HFFc6 (cell line): ENCODE results near the gene ATP13A1. TPM values are rescaled to one million over a fixed set of nuclear protein-coding genes. Genes with fewer than 3 reads are reported as not detected.
"Not testable (repeated sequence)": the region's sequence is repeated elsewhere in the genome, so short reads cannot be mapped to it uniquely, and the experiment has no call there.

ENCODE experiments used
- DNase-seq: peaks from one replicate; pipeline ENCODE4 v3.0.0-alpha.2; 2018
- H3K27ac Mint-ChIP-seq: 2 replicates; pipeline ENCODE4 v1.8.0; 2020; ENCODE audit warnings: mild to moderate bottlenecking, mixed read lengths
- H3K27me3 Mint-ChIP-seq: 2 replicates; pipeline ENCODE4 v1.8.0; 2021; ENCODE audit warnings: mild to moderate bottlenecking, moderate library complexity, mixed read lengths; ENCODE audit not compliant: insufficient read depth
- H3K36me3 Mint-ChIP-seq: 2 replicates; pipeline ENCODE4 v1.8.0; 2021; ENCODE audit warnings: low read depth, mixed read lengths
- H3K4me1 Mint-ChIP-seq: 2 replicates; pipeline ENCODE4 v1.8.0; 2020; ENCODE audit warnings: low read depth, mixed read lengths
- H3K4me3 Mint-ChIP-seq: 2 replicates; pipeline ENCODE4 v1.8.0; 2020; ENCODE audit warnings: mild to moderate bottlenecking, moderate library complexity, mixed read lengths
- H3K9me3 Mint-ChIP-seq: 2 replicates; pipeline ENCODE4 v1.8.0; 2020; ENCODE audit warnings: mild to moderate bottlenecking, mixed read lengths
- long read RNA-seq: library from polyadenylated mRNA; unstranded; transcript quantifications from one replicate; pipeline ENCODE4 v2.0.0, GENCODE V29; 2019
- total RNA-seq, 6 experiments: library from RNA; stranded (reverse); fragmentation: NEBNext Ultra II Directional; extraction: Animal tissue kit (Norgen Biotek cat#: 25700); gene quantifications; 2 replicates in 1 of 6; 3 replicates in 5 of 6; pipeline ENCODE4 v1.2.3, GENCODE V29; 2021
- TF ChIP-seq, protein P1 (sequence below): fragments of 200-600 bp; sonication (generic); IDR thresholded peaks from 2 replicates; pipeline ENCODE4 v1.5.0; 2021; ENCODE audit warnings: antibody characterized with exemption, mild to moderate bottlenecking

ATP13A1 gene
- 10 to 100 TPM; 56.5 to 76.3 (median 61.3) TPM for total RNA-seq
- long read RNA-seq, transcript ATP13A1-202 (26 exons, 3,861 nt), result major isoform, 27 of 50 reads
- long read RNA-seq, partial matches to known transcripts, result 14 of 50 reads
- long read RNA-seq, other reads (novel, unspliced or antisense), result 9 of 50 reads

DNA sequence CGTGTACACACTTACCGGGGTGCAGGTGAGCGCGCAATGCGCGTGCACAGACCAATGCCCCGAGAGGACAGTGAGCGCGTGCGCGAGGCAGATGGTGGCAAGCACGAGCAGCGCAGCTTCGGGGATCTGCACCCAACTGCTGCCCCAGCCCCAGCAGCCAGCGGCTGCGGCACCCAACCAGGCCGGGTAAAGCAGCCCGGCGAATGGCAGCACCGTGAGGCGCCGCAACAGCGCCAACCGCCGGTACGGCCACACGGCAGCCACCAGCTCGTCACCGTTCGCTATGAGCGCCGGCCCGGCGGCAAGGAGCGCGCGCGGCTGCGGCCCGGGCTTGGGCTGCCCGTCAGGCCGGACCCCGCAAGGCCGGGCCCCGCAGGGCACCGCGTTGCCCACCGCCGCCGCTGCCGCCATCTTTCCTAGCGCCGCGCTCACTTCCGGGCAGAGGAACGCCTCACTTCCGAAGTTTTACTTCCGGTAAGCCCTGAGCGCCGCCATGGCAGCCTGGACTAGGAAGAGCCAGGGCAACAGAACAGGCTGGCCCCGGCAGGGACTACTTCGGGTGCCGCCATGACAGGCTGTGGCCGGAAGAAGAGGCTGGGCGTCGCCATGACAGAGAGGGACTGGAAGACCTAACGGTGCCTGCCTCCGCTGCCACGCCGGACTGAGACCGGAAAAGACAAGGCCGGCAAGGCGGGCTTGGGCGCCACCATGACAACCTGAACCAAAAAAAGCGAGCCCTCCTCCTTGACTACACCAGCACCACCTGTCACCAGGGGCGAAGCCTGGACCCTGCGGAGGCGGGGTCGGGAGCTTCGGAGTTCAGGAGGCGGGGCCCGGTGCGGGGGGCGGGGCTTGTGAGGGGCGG lies at the start of gene ATP13A1:
ATP13A1 (minus strand) TSS at position 421 of the 865 bp plus-strand sequence; CDS start at position 411, 10 bp downstream.
- Mint-ChIP-seq H3K9me3 (0 out of 2 replicates have a peak, but pooled peaks cover 3% of the 10 kb centered on the region), H3K27ac (peak within 1 kb of the TSS; percentile 99), H3K4me1 (peaks cover 26% of the 10 kb centered on the region), H3K27me3 (no peaks in the 10 kb centered on the region; the same call in 1 of the 2 replicates), H3K4me3 (peak within 1 kb of the TSS; percentile 94), H3K36me3 (peaks cover 20% of the 10 kb centered on the region)
- peak; percentile 96 for DNase-seq
- TF ChIP-seq, protein P1, sequence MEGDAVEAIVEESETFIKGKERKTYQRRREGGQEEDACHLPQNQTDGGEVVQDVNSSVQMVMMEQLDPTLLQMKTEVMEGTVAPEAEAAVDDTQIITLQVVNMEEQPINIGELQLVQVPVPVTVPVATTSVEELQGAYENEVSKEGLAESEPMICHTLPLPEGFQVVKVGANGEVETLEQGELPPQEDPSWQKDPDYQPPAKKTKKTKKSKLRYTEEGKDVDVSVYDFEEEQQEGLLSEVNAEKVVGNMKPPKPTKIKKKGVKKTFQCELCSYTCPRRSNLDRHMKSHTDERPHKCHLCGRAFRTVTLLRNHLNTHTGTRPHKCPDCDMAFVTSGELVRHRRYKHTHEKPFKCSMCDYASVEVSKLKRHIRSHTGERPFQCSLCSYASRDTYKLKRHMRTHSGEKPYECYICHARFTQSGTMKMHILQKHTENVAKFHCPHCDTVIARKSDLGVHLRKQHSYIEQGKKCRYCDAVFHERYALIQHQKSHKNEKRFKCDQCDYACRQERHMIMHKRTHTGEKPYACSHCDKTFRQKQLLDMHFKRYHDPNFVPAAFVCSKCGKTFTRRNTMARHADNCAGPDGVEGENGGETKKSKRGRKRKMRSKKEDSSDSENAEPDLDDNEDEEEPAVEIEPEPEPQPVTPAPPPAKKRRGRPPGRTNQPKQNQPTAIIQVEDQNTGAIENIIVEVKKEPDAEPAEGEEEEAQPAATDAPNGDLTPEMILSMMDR, result peak; percentile 58

DNA sequence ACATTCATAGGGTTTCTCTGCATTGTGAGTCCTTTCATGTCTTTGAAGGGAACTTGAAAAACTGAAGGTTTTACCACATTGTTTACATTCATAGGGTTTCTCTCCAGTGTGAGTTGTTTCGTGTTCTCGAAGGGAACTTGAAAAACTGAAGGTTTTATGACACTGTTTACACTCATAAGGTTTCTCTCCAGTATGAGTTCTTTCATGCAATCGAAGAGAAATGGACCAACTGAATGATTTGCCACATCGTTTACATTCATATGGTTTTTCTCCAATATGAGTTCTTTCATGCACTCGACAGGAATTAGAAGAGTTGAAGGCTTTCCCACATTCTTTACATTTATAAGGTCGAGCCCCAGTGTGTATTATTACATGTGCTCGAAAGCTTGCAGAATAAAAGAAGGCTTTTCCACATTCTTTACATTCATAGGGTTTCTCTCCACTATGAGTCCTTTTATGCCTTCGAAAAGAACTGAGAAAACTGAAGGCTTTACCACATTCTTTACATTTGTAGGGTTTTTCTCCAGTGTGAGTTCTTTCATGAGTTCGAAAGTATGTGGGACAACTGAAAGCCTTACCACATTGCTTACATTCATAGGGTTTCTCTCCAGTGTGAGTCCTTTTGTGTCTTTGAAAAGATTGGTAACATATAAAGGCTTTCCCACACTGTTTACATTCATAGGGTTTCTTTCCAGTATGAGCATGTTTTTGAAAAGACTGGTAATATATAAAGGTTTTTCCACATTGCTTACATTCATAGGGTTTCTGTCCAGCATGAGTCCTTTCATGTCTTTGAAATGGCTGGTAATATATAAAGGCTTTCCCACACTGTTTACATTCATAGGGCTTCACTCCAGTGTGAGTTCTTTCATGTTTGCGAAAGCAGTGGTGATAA lies 48.7 kb upstream of the ATP13A1 start:
- TF ChIP-seq, protein P1, result no peak
- Mint-ChIP-seq H3K9me3 (peaks cover 100% of the 10 kb centered on the region), H3K36me3 (peaks cover 94% of the 10 kb centered on the region), H3K4me1 (no peaks in the 10 kb centered on the region), H3K4me3 (no peak overlapping the region), H3K27ac (no peak overlapping the region), H3K27me3 (no peaks in the 10 kb centered on the region)
- no peak for DNase-seq

DNA sequence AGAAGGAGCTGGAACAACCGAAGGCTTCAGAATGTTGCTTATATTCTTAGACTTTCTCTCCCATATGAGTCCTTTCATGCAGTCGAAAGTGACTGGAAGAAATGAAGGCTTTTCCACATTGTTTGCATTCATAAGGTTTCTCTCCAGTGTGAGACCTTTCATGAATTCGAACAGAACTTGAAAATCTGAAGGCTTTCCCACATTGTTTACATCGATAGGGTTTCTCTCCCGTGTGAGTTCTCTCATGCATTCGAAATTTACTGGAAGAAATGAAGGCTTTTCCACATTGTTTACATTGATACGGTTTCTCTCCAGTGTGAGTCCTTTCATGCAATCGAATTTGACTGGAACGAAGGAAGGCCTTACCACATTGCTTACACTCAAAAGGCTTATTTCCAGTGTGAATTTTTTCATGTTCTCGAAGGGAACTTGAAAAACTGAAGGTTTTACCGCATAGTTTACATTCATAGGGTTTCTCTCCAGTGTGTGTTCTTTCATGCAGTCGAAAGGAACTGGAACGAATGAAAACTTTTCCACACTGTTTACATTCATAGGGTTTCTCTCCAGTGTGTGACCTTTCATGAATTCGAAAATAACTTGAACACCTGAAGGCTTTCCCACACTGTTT lies 47.9 kb upstream of the ATP13A1 start:
- H3K4me3 Mint-ChIP-seq, result no peak overlapping the region
- no peaks in the 10 kb centered on the region for H3K27me3 Mint-ChIP-seq
- DNase-seq, result no peak
- TF ChIP-seq, protein P1, result no peak
- H3K27ac Mint-ChIP-seq, result no peak overlapping the region
- H3K4me1 Mint-ChIP-seq, result no peaks in the 10 kb centered on the region
- peaks cover 100% of the 10 kb centered on the region for H3K9me3 Mint-ChIP-seq
- H3K36me3 Mint-ChIP-seq, result peaks cover 90% of the 10 kb centered on the region

DNA sequence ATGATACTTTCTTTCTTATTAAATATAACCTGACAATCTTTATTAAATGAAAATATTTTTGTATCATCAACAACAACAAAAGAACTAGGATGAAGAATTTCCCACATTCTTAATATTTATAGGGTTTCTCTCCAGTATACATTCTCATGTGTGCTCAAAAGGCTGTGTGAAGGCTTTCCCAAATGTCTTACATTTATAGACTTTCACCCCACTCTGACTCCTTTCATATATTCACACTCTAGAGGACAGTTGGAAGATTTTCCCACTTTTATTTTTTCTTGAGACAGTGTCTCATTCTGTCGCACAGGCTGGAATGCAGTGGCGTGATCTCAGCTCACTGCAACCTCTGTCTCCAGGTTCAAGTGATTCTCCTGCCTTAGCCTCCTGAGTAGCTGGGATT lies 47.0 kb upstream of the ATP13A1 start:
- DNase-seq, result no peak
- peaks cover 100% of the 10 kb centered on the region for H3K9me3 Mint-ChIP-seq
- TF ChIP-seq, protein P1, result no peak
- H3K36me3 Mint-ChIP-seq, result peaks cover 86% of the 10 kb centered on the region
- no peaks in the 10 kb centered on the region for H3K4me1 Mint-ChIP-seq
- H3K27me3 Mint-ChIP-seq, result no peaks in the 10 kb centered on the region
- H3K27ac Mint-ChIP-seq, result no peak overlapping the region
- H3K4me3 Mint-ChIP-seq, result no peak overlapping the region

DNA sequence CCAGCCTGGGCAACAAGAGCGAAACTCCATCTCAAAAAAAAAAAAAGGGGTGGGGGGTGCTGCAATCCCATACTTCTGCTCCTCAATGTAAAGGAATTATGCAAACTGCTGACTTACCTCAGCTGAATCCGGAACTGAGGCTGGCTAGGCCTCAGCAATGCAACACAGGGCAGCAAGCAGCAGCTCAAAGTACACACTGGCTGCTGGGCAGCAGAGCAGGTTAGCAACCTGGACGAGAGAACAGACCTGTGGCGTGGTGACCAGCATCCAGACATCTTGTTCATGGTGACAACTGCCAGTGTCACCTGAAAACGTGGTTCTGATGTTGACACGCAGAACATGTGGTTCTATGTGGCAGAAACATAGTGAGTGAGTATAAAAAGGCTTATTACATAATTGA lies 41.4 kb upstream of the ATP13A1 start:
- TF ChIP-seq, protein P1, result no peak
- Mint-ChIP-seq H3K4me1 (no peaks in the 10 kb centered on the region), H3K9me3 (peaks cover 95% of the 10 kb centered on the region), H3K36me3 (peaks cover 67% of the 10 kb centered on the region), H3K27ac (no peak overlapping the region), H3K27me3 (no peaks in the 10 kb centered on the region; the same call in none of the 2 replicates), H3K4me3 (no peak overlapping the region)
- DNase-seq, result no peak

DNA sequence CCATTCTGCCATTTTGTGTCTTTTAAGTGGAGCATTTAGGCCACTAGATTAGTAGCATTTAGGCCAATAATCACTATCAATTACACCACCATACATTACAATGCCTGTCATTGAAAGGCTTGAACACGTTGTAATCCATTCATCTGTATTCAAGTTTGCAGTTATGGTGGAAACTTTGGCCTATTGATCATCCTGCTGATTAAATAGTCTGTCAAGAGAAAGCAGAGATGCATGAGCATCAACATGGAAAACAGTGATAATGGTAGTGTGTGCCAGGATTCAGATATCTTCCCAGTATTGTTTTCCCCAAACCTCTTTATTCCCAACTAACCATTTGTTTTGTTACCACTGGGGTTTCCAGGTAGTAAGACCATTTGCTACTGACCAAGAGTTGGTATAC lies 37.0 kb upstream of the ATP13A1 start:
- not testable (repeated sequence) for H3K27ac Mint-ChIP-seq, DNase-seq, H3K4me3 Mint-ChIP-seq, H3K27me3 Mint-ChIP-seq, H3K4me1 Mint-ChIP-seq
- Mint-ChIP-seq H3K36me3 (peaks cover 31% of the 10 kb centered on the region), H3K9me3 (peaks cover 81% of the 10 kb centered on the region)
